HepG2 (cell line): ENCODE measurements around the gene ERF. TPM values are rescaled to one million over a fixed set of nuclear protein-coding genes. Genes with fewer than 3 reads are reported as not detected.

Source experiments
- AHDC1 ChIP-seq: sonication (generic); formaldehyde crosslinking; IDR thresholded peaks from 2 replicates; pipeline ENCODE4 v1.5.1; 2020; ENCODE audit warnings: mild to moderate bottlenecking, missing genetic modification reagents, borderline replicate concordance
- CCDC6 ChIP-seq: sonication (generic); formaldehyde crosslinking; IDR thresholded peaks from 2 replicates; pipeline ENCODE4 v1.8.1; 2022; ENCODE audit warnings: mild to moderate bottlenecking, missing genetic modification reagents, moderate library complexity
- ELF3 ChIP-seq: IDR thresholded peaks from 2 replicates; pipeline ENCODE4 v1.6.1; 2016; ENCODE audit warnings: missing genetic modification reagents, missing compliant biosample characterization
- ELF4 ChIP-seq: sonication (generic); formaldehyde crosslinking; IDR thresholded peaks from 2 replicates; pipeline ENCODE4 v1.5.0; 2020; ENCODE audit warnings: missing genetic modification reagents, mild to moderate bottlenecking, moderate library complexity, borderline replicate concordance
- FOSL1 ChIP-seq: sonication (generic); formaldehyde crosslinking; IDR thresholded peaks from 2 replicates; pipeline ENCODE4 v1.9.0; 2021; ENCODE audit warnings: missing genetic modification reagents, borderline replicate concordance
- FOXP4 ChIP-seq: sonication (generic); formaldehyde crosslinking; IDR thresholded peaks from 2 replicates; pipeline ENCODE4 v1.4.0; 2020; ENCODE audit warnings: missing genetic modification reagents
- HMG20B ChIP-seq: conservative IDR thresholded peaks from 2 replicates; pipeline ENCODE4 v1.6.1; 2016; ENCODE audit warnings: missing genetic modification reagents, missing compliant biosample characterization
- ISX ChIP-seq: sonication (generic); formaldehyde crosslinking; conservative IDR thresholded peaks from 2 replicates; pipeline ENCODE4 v1.5.0; 2020; ENCODE audit warnings: missing genetic modification reagents
- MAFF ChIP-seq: IDR thresholded peaks from 2 replicates; pipeline ENCODE4 v1.6.1; 2011; ENCODE audit warnings: low read depth, low read length, improper control_type of control experiment
- MTERF4 ChIP-seq: sonication (generic); formaldehyde crosslinking; IDR thresholded peaks from 2 replicates; pipeline ENCODE4 v1.8.0; 2023; ENCODE audit warnings: mild to moderate bottlenecking, missing genetic modification reagents
- NFE2L2 ChIP-seq: fragments of 150-350 bp; IDR thresholded peaks from 2 replicates; pipeline ENCODE4 v1.6.1; 2014; ENCODE audit warnings: low read length
- NPAS2 ChIP-seq: sonication (generic); formaldehyde crosslinking; IDR thresholded peaks from 2 replicates; pipeline ENCODE4 v1.8.0; 2022; ENCODE audit warnings: mild to moderate bottlenecking, missing genetic modification reagents, borderline replicate concordance
- SOX13 ChIP-seq, 3 experiments: fragments of 450-650 bp in 1 of 3; sonication (generic) in 1 of 3; formaldehyde crosslinking in 1 of 3; IDR thresholded peaks in 2 of 3; conservative IDR thresholded peaks in 1 of 3; 2 replicates each; pipeline versions ENCODE4 v1.5.0 to v1.6.1; 2016 to 2020; ENCODE audit warnings: antibody characterized with exemption in 1 of 3, mild to moderate bottlenecking in 1 of 3, missing compliant biosample characterization in 1 of 3, missing genetic modification reagents in 1 of 3, moderate library complexity in 1 of 3
- TAF1 ChIP-seq: sonication (generic); formaldehyde crosslinking; IDR thresholded peaks from 2 replicates; pipeline ENCODE4 v1.4.0; 2020; ENCODE audit warnings: missing genetic modification reagents
- ZMYM4 ChIP-seq: sonication (generic); formaldehyde crosslinking; IDR thresholded peaks from 2 replicates; pipeline ENCODE4 v1.8.1; 2023; ENCODE audit warnings: mild to moderate bottlenecking, missing genetic modification reagents
- ZNF136 ChIP-seq: sonication (generic); formaldehyde crosslinking; IDR thresholded peaks from 2 replicates; pipeline ENCODE4 v1.8.1; 2022; ENCODE audit warnings: low read depth, mild to moderate bottlenecking, moderate library complexity, missing genetic modification reagents
- ZNF292 ChIP-seq: sonication (generic); formaldehyde crosslinking; IDR thresholded peaks from 2 replicates; pipeline ENCODE4 v1.8.1; 2022; ENCODE audit warnings: mild to moderate bottlenecking, low read depth, missing genetic modification reagents, borderline replicate concordance
- ZNF33A ChIP-seq: sonication (generic); formaldehyde crosslinking; IDR thresholded peaks from 2 replicates; pipeline ENCODE4 v1.5.1; 2020; ENCODE audit warnings: missing genetic modification reagents, mild to moderate bottlenecking, moderate library complexity, borderline replicate concordance
- ZNF343 ChIP-seq: sonication (generic); formaldehyde crosslinking; IDR thresholded peaks from 2 replicates; pipeline ENCODE4 v1.4.0; 2020; ENCODE audit warnings: mild to moderate bottlenecking, missing genetic modification reagents
- ZNF430 ChIP-seq: sonication (generic); formaldehyde crosslinking; IDR thresholded peaks from 2 replicates; pipeline ENCODE4 v1.9.0; 2021; ENCODE audit warnings: mild to moderate bottlenecking, missing genetic modification reagents
- ZNF7 ChIP-seq: IDR thresholded peaks from 2 replicates; pipeline ENCODE4 v1.6.1; 2016; ENCODE audit warnings: missing biosample characterization, missing genetic modification reagents
- polyA plus RNA-seq, 8 experiments: library from polyadenylated mRNA; depleted of rRNA in 3 of 8; stranded (reverse) in 7 of 8; unstranded in 1 of 8; fragments of >200 nt; fragmentation: Illumina TruSeq in 4 of 8; extraction: Trizol in 4 of 8; gene quantifications; 2 replicates each; pipeline versions ENCODE4 v1.2.1 to v1.2.3, GENCODE V29; 2011 to 2016; ENCODE audit warnings: low read depth in 4 of 8, missing spikeins in 1 of 8, mixed read lengths in 1 of 8; ENCODE audit not compliant: insufficient read depth in 1 of 8
- total RNA-seq, 5 experiments: library from RNA; depleted of rRNA; stranded (reverse); fragments of >200 nt; fragmentation: Illumina TruSeq; extraction: Trizol; gene quantifications; 2 replicates each; pipeline ENCODE4 v1.2.3, GENCODE V29; 2016; ENCODE audit warnings: low read depth in 1 of 5

Gene ERF
- total and polyA plus RNA-seq, 2 of the 13 experiments (the other 11 are each of a cell fraction or from before 2014, with no cell fraction given), result 67.1 to 69.9 TPM

GRCh38 chr19:42283188-42284065 is 28.5 kb upstream of the ERF start (continued):
- TF ChIP-seq AHDC1 (CRISPR knock-in tag) (0 out of 2 replicates have a peak, but pooled peaks have one; percentile 23), NFE2L2 (no peak), FOXP4 (CRISPR knock-in tag) (no peak), MTERF4 (CRISPR knock-in tag) (no peak), MAFF (no peak), ZNF33A (no peak), ZNF136 (CRISPR knock-in tag) (no peak), TAF1 (peak; percentile 61; the same call in 1 of the 2 replicates), ZMYM4 (no peak; the same call in 1 of the 2 replicates), ISX (CRISPR knock-in tag) (no peak), ZNF430 (CRISPR knock-in tag) (no peak), HMG20B (CRISPR knock-in tag) (no peak), FOSL1 (CRISPR knock-in tag) (no peak), ELF4 (CRISPR knock-in tag) (no peak), ZNF7 (no peak), NPAS2 (CRISPR knock-in tag) (no peak), ELF3 (CRISPR knock-in tag) (no peak), ZNF343 (CRISPR knock-in tag) (no peak), SOX13 (IDR thresholded peaks at IDR 0.05) (no peak), SOX13 (CRISPR knock-in tag; conservative IDR thresholded peaks at IDR 0.05 in 1 of 2, IDR thresholded peaks at IDR 0.05 in 1 of 2) (0 out of 4 replicates have a peak, but pooled peaks of 1 of the 2 experiments have one; percentile 18), ZNF292 (CRISPR knock-in tag) (no peak), CCDC6 (CRISPR knock-in tag) (no peak)
